Measurements from ENCODE around the gene ABCA4. TPM values are rescaled to one million over a fixed set of nuclear protein-coding genes. Genes with fewer than 3 reads are reported as not detected.

ABCA4 gene
- total and polyA plus RNA-seq, 2 of the 8 experiments (the other 6 are each of a cell fraction or from before 2014, with no cell fraction given): 0.06 TPM; not detected in 1

DNA sequence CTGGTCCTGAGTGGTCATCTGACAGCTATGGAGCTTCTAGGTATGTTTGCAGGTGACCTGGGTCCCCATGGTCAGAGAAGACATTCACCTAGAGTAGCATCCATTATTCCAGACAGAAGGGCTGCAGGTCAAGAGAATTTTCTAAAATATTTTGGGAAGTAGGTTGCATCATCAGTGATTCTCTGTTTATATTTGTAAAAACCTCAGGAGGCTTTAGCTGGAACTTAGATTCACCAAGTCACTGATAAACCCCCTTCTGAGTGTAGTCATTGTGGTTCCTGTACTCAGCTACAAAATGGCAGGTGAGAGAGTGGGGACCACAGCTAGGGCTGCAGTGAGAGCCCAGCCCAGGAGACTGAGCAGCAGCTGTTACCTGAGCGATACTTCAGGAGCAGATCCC, 78.6 kb downstream of the ABCA4 start:
- FAIRE-seq (no peak), DNase-seq (ENCODE audit: low read depth in 1 of 2, low spot score in 2 of 2) (no peak)
- Histone ChIP-seq H2BK15ac (ENCODE audit: low read length) (no peak overlapping the region), H3K9me3 (ENCODE audit: insufficient read depth in 2 of 2, low read depth in 1 of 2, low read length in 1 of 2) (no peaks in the 10 kb centered on the region), H3K14ac (ENCODE audit: insufficient read length) (no peak overlapping the region), H2AFZ (ENCODE audit: low read length) (no peak overlapping the region), H2BK20ac (ENCODE audit: low read length) (no peak overlapping the region), H3K9ac (replicated peaks in 1 of 4; ENCODE audit: extremely low read depth in 1 of 4, low read depth in 3 of 4, low read length in 3 of 4) (no peak overlapping the region), H2BK5ac (ENCODE audit: low read depth, low read length) (no peak overlapping the region), H3K23ac (ENCODE audit: insufficient read length) (no peak overlapping the region), H4K8ac (ENCODE audit: extremely low read depth, insufficient read depth, low read length) (no peak overlapping the region), H2AK5ac (ENCODE audit: low read depth, low read length) (no peak overlapping the region), H4K91ac (replicated peaks; ENCODE audit: insufficient read length, low read length) (no peak overlapping the region), H3K23me2 (ENCODE audit: low read depth, low read length) (no peaks in the 10 kb centered on the region), H3K36me3 (ENCODE audit: control insufficient read depth in 2 of 4, insufficient read depth in 4 of 4, low read length in 3 of 4) (no peaks in the 10 kb centered on the region), H3K18ac (ENCODE audit: extremely low read depth, low read length) (no peak overlapping the region), H2BK12ac (ENCODE audit: low read depth, low read length) (no peak overlapping the region), H3K4me3 (ENCODE audit: extremely low read depth in 1 of 4, insufficient read depth in 2 of 4, low read depth in 3 of 4, low read length in 4 of 4) (no peak overlapping the region), H3K79me1 (ENCODE audit: low read depth, low read length) (no peaks in the 10 kb centered on the region), H3K4me1 (replicated peaks in 1 of 4; ENCODE audit: control insufficient read depth in 3 of 4, insufficient read depth in 4 of 4, low read length in 3 of 4) (peaks cover 0 to 3% (median 1%) of the 10 kb centered on the region in 4 experiments; a peak in 3 of 7 replicates), H3K4ac (replicated peaks; ENCODE audit: insufficient read length, low read depth, low read length) (no peak overlapping the region), H3K4me2 (ENCODE audit: insufficient read depth in 1 of 2, low read depth in 2 of 2, low read length in 2 of 2) (no peak overlapping the region), H3K79me2 (ENCODE audit: control insufficient read depth in 1 of 2, insufficient read depth in 2 of 2, low read length in 2 of 2) (no peaks in the 10 kb centered on the region), H3K56ac (replicated peaks; ENCODE audit: insufficient read length, low read depth, low read length) (no peak overlapping the region), H3K27me3 (replicated peaks in 1 of 4; ENCODE audit: control insufficient read depth in 3 of 4, extremely low read depth in 1 of 4, insufficient read depth in 3 of 4, low read length in 3 of 4) (no peaks in the 10 kb centered on the region; a peak in 1 of 7 replicates), H4K5ac (ENCODE audit: insufficient read length, low read depth, low read length) (no peak overlapping the region), H3K27ac (ENCODE audit: low read depth, low read length) (no peak overlapping the region), H2BK120ac (replicated peaks; ENCODE audit: low read depth, low read length) (no peak overlapping the region), H4K20me1 (replicated peaks in 1 of 2; ENCODE audit: control insufficient read depth in 1 of 2, insufficient read depth in 2 of 2, low read length in 2 of 2) (no peaks in the 10 kb centered on the region)
- 93% methylated on average over 1 of the region's 1 CpG; no CpG with 5 or more reads in 1 of the 2 experiments for WGBS, 2 experiments (ENCODE audit: extremely low coverage in 1 of 2, insufficient coverage in 1 of 2, insufficient read length in 1 of 2, insufficient replicate concordance in 2 of 2, low coverage in 1 of 2, low lambda C conversion rate in 2 of 2, missing lambda C conversion rate in 1 of 2)
- CTCF ChIA-PET (ENCODE audit: partially characterized antibody): interaction anchor here (1.2 to 38.0 kb wide), 7 partner anchors 17 to 422 kb away, joined by 3 to 807 read pairs (median 6); no protein-coding TSS in a partner anchor
- POLR2A ChIA-PET (ENCODE audit: partially characterized antibody): interaction anchor here (0.6 kb wide), 1 partner anchor 10 kb away, joined by 3 read pairs; no protein-coding TSS in a partner anchor
- TF ChIP-seq SIN3A (conservative IDR thresholded peaks at IDR 0.05 in 1 of 2, IDR thresholded peaks at IDR 0.05 in 1 of 2; ENCODE audit: low read depth in 1 of 2, low read length in 2 of 2) (no peak), RFX5 (IDR thresholded peaks at IDR 0.05; ENCODE audit: borderline replicate concordance, low read depth, low read length) (no peak), NANOG (IDR thresholded peaks at IDR 0.05; ENCODE audit: insufficient read depth, low read depth, low read length, poor library complexity, severe bottlenecking) (no peak), JUN (IDR thresholded peaks at IDR 0.05; ENCODE audit: low read depth, low read length) (no peak), SRF (IDR thresholded peaks at IDR 0.05; ENCODE audit: low read depth, low read length) (no peak), TAF1 (IDR thresholded peaks at IDR 0.05; ENCODE audit: low read depth, low read length) (no peak)
